Activated CD8-positive, alpha-beta memory T cell treated with anti-CD3 and anti-CD28 coated beads, Interleukin-2, amount 50 U/mL, for 24 hours (primary cell): ENCODE data around the gene PLGLB2.
"Not testable (repeated sequence)": the region's sequence is repeated elsewhere in the genome, so short reads cannot be mapped to it uniquely, and the experiment has no call there.

Source experiments
- DNase-seq: peaks from one replicate; pipeline ENCODE4 v3.0.0-alpha.2; 2020; ENCODE audit errors: extremely low read depth

Gene PLGLB2

GRCh38 chr2:87747791-87748190 lies at the start of gene PLGLB2:
Gene PLGLB2 (plus strand): TSS chr2:87748087. CDS start chr2:87748154, 67 bp downstream.
- not testable (repeated sequence) for DNase-seq

- DNase-seq = not testable (repeated sequence)
Measured at GRCh38 chr2:87704572-87705323, 43.1 kb upstream of the PLGLB2 start.

GRCh38 chr2:87708368-87708767 lies 39.5 kb upstream of the PLGLB2 start:
- DNase-seq = not testable (repeated sequence)

- not testable (repeated sequence) for DNase-seq
Measured at GRCh38 chr2:87727940-87728599, 19.8 kb upstream of the PLGLB2 start.

GRCh38 chr2:87740928-87741327 lies 7.0 kb upstream of the PLGLB2 start:
- DNase-seq = not testable (repeated sequence)

- not testable (repeated sequence) for DNase-seq
Measured at GRCh38 chr2:87742393-87743108, 5.3 kb upstream of the PLGLB2 start.

- DNase-seq = not testable (repeated sequence)
Measured at GRCh38 chr2:87743638-87744037, 4.2 kb upstream of the PLGLB2 start.

GRCh38 chr2:87745353-87745951 lies 2.4 kb upstream of the PLGLB2 start:
- DNase-seq = not testable (repeated sequence)

- not testable (repeated sequence) for DNase-seq
Measured at GRCh38 chr2:87748524-87748923, 637 bp downstream of the PLGLB2 start.

- DNase-seq = not testable (repeated sequence)
Measured at GRCh38 chr2:87750560-87750959, 2.7 kb downstream of the PLGLB2 start.

- not testable (repeated sequence) for DNase-seq
Measured at GRCh38 chr2:87754759-87755158, 6.9 kb downstream of the PLGLB2 start.
